H1 (cell line): Measurements from ENCODE around the gene SCAPER. TPM values are rescaled to one million over a fixed set of nuclear protein-coding genes. Genes with fewer than 3 reads are reported as not detected.

Source experiments
- CTCF ChIA-PET: fragments of 300-600 bp; sonication (Branson Sonifier 250); formaldehyde crosslinking; loops from one replicate; lab custom pipeline; 2021; ENCODE audit not compliant: partially characterized antibody; lab: Charles Lee
- POLR2A ChIA-PET: fragments of 300-600 bp; sonication (Branson Sonifier 250); formaldehyde crosslinking; loops from one replicate; lab custom pipeline; 2021; ENCODE audit warnings: inconsistent platforms; ENCODE audit not compliant: partially characterized antibody; lab: Charles Lee
- DNase-seq, 2 experiments: peaks; one replicate each; pipeline versions ENCODE4 v3.0.0 to v3.0.0-alpha.2; 2010 to 2022; ENCODE audit warnings: low spot score in 2 of 2, low read depth in 1 of 2, mixed read lengths in 1 of 2
- FAIRE-seq: peaks from 2 replicates; lab custom pipeline; 2011; peaks lifted over from hg19 to GRCh38; lab: Jason Lieb, UNC
- H2AFZ ChIP-seq: 2 replicates; pipeline ENCODE4 v1.8.1; 2012; ENCODE audit warnings: low read length, inconsistent platforms
- H2AK5ac ChIP-seq: 2 replicates; pipeline ENCODE4 v1.6.1; 2013; ENCODE audit warnings: low read depth, low read length
- H2BK120ac ChIP-seq: replicated peaks from 2 replicates; pipeline ENCODE3; 2013; ENCODE audit warnings: low read depth, low read length, inconsistent platforms
- H2BK12ac ChIP-seq: 2 replicates; pipeline ENCODE4 v1.6.1; 2013; ENCODE audit warnings: low read depth, low read length
- H2BK15ac ChIP-seq: 2 replicates; pipeline ENCODE4 v1.6.1; 2013; ENCODE audit warnings: low read length
- H2BK20ac ChIP-seq: 2 replicates; pipeline ENCODE4 v1.6.1; 2013; ENCODE audit warnings: low read length
- H2BK5ac ChIP-seq: 2 replicates; pipeline ENCODE4 v1.6.1; 2013; ENCODE audit warnings: low read depth, low read length
- H3K14ac ChIP-seq: 2 replicates; pipeline ENCODE4 v1.6.1; 2013; ENCODE audit warnings: inconsistent platforms; ENCODE audit not compliant: insufficient read length
- H3K18ac ChIP-seq: 2 replicates; pipeline ENCODE4 v1.6.1; 2013; ENCODE audit warnings: low read length; ENCODE audit errors: extremely low read depth
- H3K23ac ChIP-seq: 2 replicates; pipeline ENCODE4 v1.6.1; 2013; ENCODE audit warnings: inconsistent platforms; ENCODE audit not compliant: insufficient read length
- H3K23me2 ChIP-seq: 2 replicates; pipeline ENCODE4 v1.6.1; 2013; ENCODE audit warnings: low read depth, low read length
- H3K27ac ChIP-seq: 2 replicates; pipeline ENCODE4 v1.6.1; 2011; ENCODE audit warnings: low read depth, low read length, inconsistent platforms
- H3K27me3 ChIP-seq, 4 experiments: replicated peaks in 1 of 4; 1 replicate in 1 of 4; 2 replicates in 3 of 4; pipeline versions ENCODE4 v1.6.1 to v1.8.1; 2011 to 2013; ENCODE audit warnings: low read length in 3 of 4, mild to moderate bottlenecking in 3 of 4, inconsistent platforms in 2 of 4, mixed read lengths in 2 of 4, moderate library complexity in 1 of 4; ENCODE audit not compliant: control insufficient read depth in 3 of 4, insufficient read depth in 3 of 4; ENCODE audit errors: extremely low read depth in 1 of 4
- H3K36me3 ChIP-seq, 4 experiments: 2 replicates each; pipeline versions ENCODE4 v1.6.1 to v1.8.1; 2011 to 2013; ENCODE audit warnings: mild to moderate bottlenecking in 4 of 4, low read length in 3 of 4, moderate library complexity in 2 of 4, control low read depth in 1 of 4, inconsistent platforms in 1 of 4; ENCODE audit not compliant: insufficient read depth in 4 of 4, control insufficient read depth in 2 of 4
- H3K4ac ChIP-seq: replicated peaks from 2 replicates; pipeline ENCODE3; 2013; ENCODE audit warnings: low read length, low read depth, mixed read lengths, inconsistent platforms; ENCODE audit not compliant: insufficient read length
- H3K4me1 ChIP-seq, 4 experiments: replicated peaks in 1 of 4; 1 replicate in 1 of 4; 2 replicates in 3 of 4; pipeline versions ENCODE4 v1.6.1 to v1.8.1; 2011 to 2013; ENCODE audit warnings: low read length in 3 of 4, inconsistent platforms in 2 of 4, mixed read lengths in 1 of 4; ENCODE audit not compliant: insufficient read depth in 4 of 4, control insufficient read depth in 3 of 4
- H3K4me2 ChIP-seq, 2 experiments: 2 replicates each; pipeline versions ENCODE4 v1.6.1 to v1.8.1; 2011 to 2013; ENCODE audit warnings: low read depth in 2 of 2, low read length in 2 of 2, control low read depth in 1 of 2, inconsistent platforms in 1 of 2, mild to moderate bottlenecking in 1 of 2; ENCODE audit not compliant: insufficient read depth in 1 of 2
- H3K4me3 ChIP-seq, 4 experiments: fragments of 200-600, 300-600 bp in 1 of 4; sonication (generic), shearing (Covaris generic), sonication (Bioruptor Twin) in 1 of 4; 2 replicates each; pipeline versions ENCODE4 v1.5.1 to v1.8.1; 2011 to 2016; ENCODE audit warnings: low read length in 4 of 4, low read depth in 3 of 4, control low read depth in 2 of 4, inconsistent platforms in 2 of 4, mild to moderate bottlenecking in 2 of 4, mixed read lengths in 1 of 4, moderate library complexity in 1 of 4; ENCODE audit not compliant: insufficient read depth in 2 of 4; ENCODE audit errors: extremely low read depth in 1 of 4
- H3K56ac ChIP-seq: replicated peaks from 2 replicates; pipeline ENCODE3; 2013; ENCODE audit warnings: low read depth, mild to moderate bottlenecking, mixed read lengths, low read length, inconsistent platforms; ENCODE audit not compliant: insufficient read length
- H3K79me1 ChIP-seq: 2 replicates; pipeline ENCODE4 v1.6.1; 2013; ENCODE audit warnings: low read depth, low read length, control low read depth
- H3K79me2 ChIP-seq, 2 experiments: 2 replicates each; pipeline versions ENCODE4 v1.6.1 to v1.8.1; 2012 to 2013; ENCODE audit warnings: low read length in 2 of 2, mild to moderate bottlenecking in 2 of 2, inconsistent platforms in 1 of 2; ENCODE audit not compliant: insufficient read depth in 2 of 2, control insufficient read depth in 1 of 2
- H3K9ac ChIP-seq, 4 experiments: replicated peaks in 1 of 4; 1 replicate in 1 of 4; 2 replicates in 3 of 4; pipeline versions ENCODE4 v1.6.1 to v1.8.1; 2011 to 2013; ENCODE audit warnings: low read depth in 3 of 4, low read length in 3 of 4, control low read depth in 2 of 4, mild to moderate bottlenecking in 2 of 4, moderate library complexity in 2 of 4, inconsistent platforms in 1 of 4; ENCODE audit errors: extremely low read depth in 1 of 4
- H3K9me3 ChIP-seq, 2 experiments: 2 replicates each; pipeline versions ENCODE4 v1.6.1 to v1.8.1; 2012 to 2013; ENCODE audit warnings: mild to moderate bottlenecking in 2 of 2, moderate library complexity in 2 of 2, control low read depth in 1 of 2, inconsistent platforms in 1 of 2, low read depth in 1 of 2, low read length in 1 of 2, mixed read lengths in 1 of 2; ENCODE audit not compliant: insufficient read depth in 2 of 2
- H4K20me1 ChIP-seq, 2 experiments: replicated peaks in 1 of 2; 2 replicates each; pipeline versions ENCODE3 to v1.8.1; 2011 to 2013; ENCODE audit warnings: inconsistent platforms in 2 of 2, low read length in 2 of 2, mild to moderate bottlenecking in 1 of 2; ENCODE audit not compliant: insufficient read depth in 2 of 2, control insufficient read depth in 1 of 2
- H4K5ac ChIP-seq: 2 replicates; pipeline ENCODE4 v1.6.1; 2013; ENCODE audit warnings: low read length, low read depth, mixed read lengths, inconsistent platforms; ENCODE audit not compliant: insufficient read length
- H4K8ac ChIP-seq: 2 replicates; pipeline ENCODE4 v1.8.0; 2013; ENCODE audit warnings: mild to moderate bottlenecking, moderate library complexity, low read length, inconsistent platforms; ENCODE audit not compliant: insufficient read depth; ENCODE audit errors: extremely low read depth
- H4K91ac ChIP-seq: replicated peaks from 2 replicates; pipeline ENCODE3; 2013; ENCODE audit warnings: low read length, mixed read lengths, inconsistent platforms; ENCODE audit not compliant: insufficient read length
- BCL11A ChIP-seq, 2 experiments: IDR thresholded peaks; one replicate each; pipeline ENCODE4 v1.6.1; 2011; ENCODE audit warnings: low read depth in 2 of 2, low read length in 2 of 2, mild to moderate bottlenecking in 2 of 2
- EGR1 ChIP-seq: IDR thresholded peaks from 2 replicates; pipeline ENCODE4 v1.6.1; 2011; ENCODE audit warnings: low read depth, low read length, borderline replicate concordance
- EZH2 ChIP-seq: fragments of 200-600 bp; sonication (generic); IDR thresholded peaks from 2 replicates; pipeline ENCODE4 v1.7.1; 2012; ENCODE audit warnings: low read depth, mild to moderate bottlenecking, moderate library complexity, low read length, inconsistent platforms; ENCODE audit not compliant: severe bottlenecking
- JUND ChIP-seq: IDR thresholded peaks from 2 replicates; pipeline ENCODE4 v1.6.1; 2011; ENCODE audit warnings: mild to moderate bottlenecking, improper control_type of control experiment, low read length
- KDM1A ChIP-seq: fragments of 200-600, 300-600 bp; sonication (generic); IDR thresholded peaks from 2 replicates; pipeline ENCODE4 v1.7.1; 2016; ENCODE audit warnings: mild to moderate bottlenecking, low read length, borderline replicate concordance
- KDM5A ChIP-seq: fragments of 200-600 bp; IDR thresholded peaks from 2 replicates; pipeline ENCODE4 v1.7.1; 2012; ENCODE audit warnings: mild to moderate bottlenecking, low read length, inconsistent platforms, mixed read lengths
- RAD21 ChIP-seq, 2 experiments: IDR thresholded peaks in 1 of 2; conservative IDR thresholded peaks in 1 of 2; 2 replicates each; pipeline ENCODE4 v1.6.1; 2011; ENCODE audit warnings: low read depth in 2 of 2, low read length in 2 of 2, improper control_type of control experiment in 1 of 2, inconsistent platforms in 1 of 2, mild to moderate bottlenecking in 1 of 2, moderate library complexity in 1 of 2
- SP1 ChIP-seq: IDR thresholded peaks from 2 replicates; pipeline ENCODE4 v1.6.1; 2011; ENCODE audit warnings: low read depth, low read length
- WGBS, 2 experiments: shearing (Covaris generic) in 1 of 2; methylation state at CpG; one replicate each; pipeline versions ENCODE4 v1.1.6 to v1.1.7; 2013 to 2015; ENCODE audit warnings: low lambda C conversion rate in 2 of 2, mixed read lengths in 2 of 2, inconsistent platforms in 1 of 2, low coverage in 1 of 2, missing lambda C conversion rate in 1 of 2; ENCODE audit not compliant: insufficient replicate concordance in 2 of 2, insufficient coverage in 1 of 2, insufficient read length in 1 of 2; ENCODE audit errors: extremely low coverage in 1 of 2, missing lambda C conversion rate in 1 of 2; 5-methylcytosine and 5-hydroxymethylcytosine counted together
- polyA plus RNA-seq, 7 experiments: library from polyadenylated mRNA; depleted of rRNA in 3 of 7; stranded (reverse) in 5 of 7; unstranded in 2 of 7; fragments of >200 nt in 5 of 7; fragments of 200-250 nt in 2 of 7; gene quantifications; 1 replicate in 5 of 7; 2 replicates in 1 of 7; 4 replicates in 1 of 7; pipeline versions ENCODE4 v1.2.1 to v1.2.3, GENCODE V29; 2011 to 2013; ENCODE audit warnings: missing spikeins in 2 of 7, mixed read lengths in 2 of 7
- total RNA-seq: library from RNA; stranded (reverse); fragmentation: NEBNext Ultra II Directional; extraction: Animal tissue kit (Norgen Biotek cat#: 25700); gene quantifications from 2 replicates; pipeline ENCODE4 v1.2.1, GENCODE V29; 2021

SCAPER gene
- total and polyA plus RNA-seq, 2 of the 8 experiments (the other 6 are each of a cell fraction or from before 2014, with no cell fraction given) = 1.6 to 6.8 TPM

- Histone ChIP-seq H3K14ac (no peak overlapping the region), H4K20me1 (no peaks in the 10 kb centered on the region), H3K23ac (no peak overlapping the region), H3K9ac (no peak overlapping the region), H4K8ac (no peak overlapping the region), H3K27me3 (no peaks in the 10 kb centered on the region), H3K4me1 (no peaks in the 10 kb centered on the region), H3K27ac (no peak overlapping the region), H2BK15ac (no peak overlapping the region), H3K23me2 (no peaks in the 10 kb centered on the region), H3K79me2 (no peaks in the 10 kb centered on the region), H2BK5ac (no peak overlapping the region), H3K4me3 (no peak overlapping the region), H4K5ac (no peak overlapping the region), H3K36me3 (no peaks in the 10 kb centered on the region), H3K56ac (no peak overlapping the region), H3K4ac (no peak overlapping the region), H3K4me2 (no peak overlapping the region), H2AFZ (no peak overlapping the region), H2BK120ac (no peak overlapping the region), H2BK12ac (no peak overlapping the region), H2BK20ac (no peak overlapping the region), H4K91ac (no peak overlapping the region), H3K9me3 (no peaks in the 10 kb centered on the region), H2AK5ac (no peak overlapping the region), H3K79me1 (no peaks in the 10 kb centered on the region)
- WGBS, 2 experiments = 89% methylated on average over 2 of the region's 2 CpGs; no CpG with 5 or more reads in 1 of the 2 experiments
- ChIA-PET POLR2A (no interaction called here), CTCF (no interaction called here)
- no peak for DNase-seq
- no peak for FAIRE-seq
- TF ChIP-seq KDM5A (no peak), JUND (no peak), SP1 (no peak), EGR1 (no peak), RAD21 (IDR thresholded peaks at IDR 0.05 in 1 of 2, conservative IDR thresholded peaks at IDR 0.05 in 1 of 2; ENCODE audit: low read depth in 2 of 2, low read length in 2 of 2) (no peak), EZH2 (no peak), BCL11A (IDR thresholded peaks at IDR 0.05; ENCODE audit: low read depth in 2 of 2, low read length in 2 of 2) (no peak), KDM1A (no peak)
- TF ChIP-seq, all 59 proteins: peak for 0
- H3K18ac ChIP-seq = no peak overlapping the region
These were observed 193.8 kb downstream of the SCAPER start for GRCh38 chr15:76711351-76711827.
